Liver (tissue), 9 donors: Measurements from ENCODE around the gene C1orf50. TPM values are rescaled to one million over a fixed set of nuclear protein-coding genes. Genes with fewer than 3 reads are reported as not detected.
A peak's percentile ranks its signal among the peaks of the same experiment; 100 is the strongest.

Experiments
- DNase-seq: peaks from one replicate; pipeline ENCODE4 v3.0.0-alpha.2; 2017; ENCODE audit warnings: low spot score
- H3K27ac ChIP-seq, 2 donors: one replicate each; pipeline ENCODE4 v1.7.0; 2013; ENCODE audit warnings: inconsistent platforms in 2 of 2, low read length in 2 of 2, control low read depth in 1 of 2, low read depth in 1 of 2, mild to moderate bottlenecking in 1 of 2
- H3K27me3 ChIP-seq, 4 donors: one replicate each; pipeline versions ENCODE4 v1.6.1 to v1.7.0; 2013; ENCODE audit warnings: low read length in 3 of 4, inconsistent platforms in 1 of 4, mild to moderate bottlenecking in 1 of 4, moderate library complexity in 1 of 4; ENCODE audit not compliant: control insufficient read depth in 4 of 4, insufficient read depth in 4 of 4
- H3K36me3 ChIP-seq, 4 donors: one replicate each; pipeline versions ENCODE4 v1.6.1 to v1.7.0; 2013; ENCODE audit warnings: low read length in 3 of 4, mild to moderate bottlenecking in 3 of 4, low read depth in 1 of 4, moderate library complexity in 1 of 4; ENCODE audit not compliant: control insufficient read depth in 4 of 4, insufficient read depth in 3 of 4
- H3K4me1 ChIP-seq, 4 donors: one replicate each; pipeline versions ENCODE4 v1.6.1 to v1.7.0; 2013; ENCODE audit warnings: low read length in 3 of 4, mild to moderate bottlenecking in 3 of 4, moderate library complexity in 1 of 4; ENCODE audit not compliant: control insufficient read depth in 4 of 4, insufficient read depth in 4 of 4
- H3K4me3 ChIP-seq, 3 donors: one replicate each; pipeline versions ENCODE4 v1.6.1 to v1.7.0; 2013; ENCODE audit warnings: low read length in 3 of 3, control low read depth in 1 of 3, low read depth in 1 of 3, mild to moderate bottlenecking in 1 of 3
- H3K9ac ChIP-seq, 2 donors: one replicate each; pipeline ENCODE4 v1.7.0; 2013; ENCODE audit warnings: low read length in 2 of 2, mild to moderate bottlenecking in 2 of 2, moderate library complexity in 2 of 2, control low read depth in 1 of 2, low read depth in 1 of 2
- H3K9me3 ChIP-seq, 4 donors: one replicate each; pipeline versions ENCODE4 v1.6.1 to v1.7.0; 2013; ENCODE audit warnings: low read length in 3 of 4; ENCODE audit not compliant: control insufficient read depth in 4 of 4
- FOXA1 ChIP-seq: IDR thresholded peaks from 2 replicates; pipeline ENCODE4 v1.6.1; 2016; ENCODE audit warnings: antibody characterized with exemption
- GABPA ChIP-seq, 2 donors: IDR thresholded peaks in 1 of 2; conservative IDR thresholded peaks in 1 of 2; 2 replicates each; pipeline ENCODE4 v1.6.1; 2016; ENCODE audit warnings: antibody characterized with exemption in 2 of 2, mild to moderate bottlenecking in 1 of 2, moderate library complexity in 1 of 2
- HNF4A ChIP-seq, 2 donors: conservative IDR thresholded peaks; 2 replicates each; pipeline ENCODE4 v1.6.1; 2016; ENCODE audit warnings: antibody characterized with exemption in 2 of 2, mild to moderate bottlenecking in 2 of 2
- HNF4G ChIP-seq: IDR thresholded peaks from 2 replicates; pipeline ENCODE4 v1.6.1; 2016; ENCODE audit warnings: antibody characterized with exemption
- JUND ChIP-seq, 2 donors: IDR thresholded peaks; 2 replicates each; pipeline ENCODE4 v1.6.1; 2016; ENCODE audit warnings: antibody characterized with exemption in 2 of 2
- RAD21 ChIP-seq, 2 donors: IDR thresholded peaks; 2 replicates each; pipeline ENCODE4 v1.6.1; 2016; ENCODE audit warnings: antibody characterized with exemption in 2 of 2, mild to moderate bottlenecking in 2 of 2
- RXRA ChIP-seq, 2 donors: IDR thresholded peaks; 2 replicates each; pipeline ENCODE4 v1.6.1; 2017 to 2018; ENCODE audit warnings: antibody characterized with exemption in 2 of 2, mild to moderate bottlenecking in 1 of 2
- SP1 ChIP-seq: IDR thresholded peaks from 2 replicates; pipeline ENCODE4 v1.6.1; 2018; ENCODE audit warnings: antibody characterized with exemption, mild to moderate bottlenecking
- YY1 ChIP-seq: IDR thresholded peaks from 2 replicates; pipeline ENCODE4 v1.6.1; 2016; ENCODE audit warnings: antibody characterized with exemption, mild to moderate bottlenecking
- WGBS: extraction: QIAGEN DNeasy Blood & Tissue Kit; methylation state at CpG from one replicate; pipeline ENCODE4 v1.1.7; 2013; 5-methylcytosine and 5-hydroxymethylcytosine counted together
- polyA plus RNA-seq, 2 donors: library from polyadenylated mRNA; stranded (reverse) in 1 of 2; unstranded in 1 of 2; fragments of 200-250 nt in 1 of 2; fragments of >200 nt in 1 of 2; fragmentation: Nextera tagmentation in 1 of 2; extraction: Ambion mirVana in 1 of 2; gene quantifications; one replicate each; pipeline versions ENCODE4 v1.2.1 to v1.2.3, GENCODE V29; 2013 to 2015
- total RNA-seq, 2 donors: library from RNA; depleted of rRNA; stranded (reverse); fragments of >200 nt; gene quantifications; one replicate each; pipeline ENCODE4 v1.2.3, GENCODE V29; 2014
- TF ChIP-seq, protein P1 (sequence below): IDR thresholded peaks from 2 replicates; pipeline ENCODE4 v1.6.1; 2016; ENCODE audit warnings: antibody characterized with exemption
- TF ChIP-seq, protein P2 (sequence below): IDR thresholded peaks from 2 replicates; pipeline ENCODE4 v1.6.1; 2016; ENCODE audit warnings: antibody characterized with exemption
- TF ChIP-seq, protein P3 (sequence below): fragments of 150-350 bp; IDR thresholded peaks from 2 replicates; pipeline ENCODE4 v1.5.1; 2017; ENCODE audit warnings: improper control_type of control experiment, low read depth, low read length; ENCODE audit not compliant: missing input control
- TF ChIP-seq, protein P4 (sequence below): IDR thresholded peaks from 2 replicates; pipeline ENCODE4 v1.6.1; 2016; ENCODE audit warnings: antibody characterized with exemption
- donor health status: healthy.
- donor health status: healthy.
- donor health status: healthy.
- donor health status: healthy.
- donor health status: healthy.

C1orf50 gene
- total and polyA plus RNA-seq, 4 donors, result 2.6 to 5.8 (median 3.5) TPM

DNA sequence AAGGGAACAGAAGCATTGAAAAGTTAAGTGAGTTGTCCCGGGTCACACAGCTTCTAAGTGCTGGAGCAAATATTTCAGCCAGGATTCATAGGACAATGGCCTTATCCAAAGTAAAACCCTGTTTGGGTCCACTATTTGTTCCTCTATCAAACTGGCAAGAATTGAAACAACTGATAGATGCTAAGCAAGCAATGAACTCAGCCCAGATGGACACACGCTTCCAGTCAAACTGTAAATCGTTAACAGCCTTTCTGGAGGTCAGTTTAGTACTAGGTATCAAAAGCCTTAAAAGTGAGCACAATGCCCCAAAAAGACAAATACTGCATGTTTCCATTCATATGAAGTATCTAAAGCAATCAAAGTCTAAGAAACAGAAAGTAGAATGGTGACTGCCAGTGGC, 50.9 kb downstream of the C1orf50 start (continued):
- TF ChIP-seq, protein P1, sequence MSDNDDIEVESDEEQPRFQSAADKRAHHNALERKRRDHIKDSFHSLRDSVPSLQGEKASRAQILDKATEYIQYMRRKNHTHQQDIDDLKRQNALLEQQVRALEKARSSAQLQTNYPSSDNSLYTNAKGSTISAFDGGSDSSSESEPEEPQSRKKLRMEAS, result peak; percentile 28
- TF ChIP-seq FOXA1 (peak; percentile 61), YY1 (peak; percentile 88), HNF4G (peak; percentile 28), SP1 (peak; percentile 96), GABPA (IDR thresholded peaks at IDR 0.05 in 1 of 2, conservative IDR thresholded peaks at IDR 0.05 in 1 of 2) (no peak)

DNA sequence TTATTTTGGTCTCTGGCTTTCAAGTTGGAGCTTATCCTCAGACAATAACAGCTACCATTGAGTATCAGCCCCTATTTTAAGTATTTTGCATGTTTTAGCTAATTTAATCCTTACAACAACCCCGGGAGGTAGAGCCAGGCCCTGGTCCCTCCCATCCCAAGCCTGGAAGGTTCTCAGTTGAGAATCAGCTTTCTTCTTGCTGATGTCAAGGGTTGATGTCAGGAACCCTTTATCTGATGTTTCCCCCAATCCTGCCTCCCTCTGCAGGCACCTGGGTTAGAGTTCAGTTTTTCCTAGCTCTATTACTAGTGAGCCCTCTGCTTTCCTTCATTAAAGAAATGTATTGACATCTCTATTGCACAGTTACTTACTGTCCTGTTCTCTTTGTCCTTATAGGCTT, 53.8 kb downstream of the C1orf50 start:
- Histone ChIP-seq H3K9me3 (no peaks in the 10 kb centered on the region), H3K27ac (peak overlapping the region in 1 of 2 donors; percentile 46), H3K27me3 (no peaks in the 10 kb centered on the region), H3K9ac (no peak overlapping the region), H3K4me1 (peaks cover 10 to 50% (median 38%) of the 10 kb centered on the region in 4 donors), H3K36me3 (no peaks in the 10 kb centered on the region), H3K4me3 (no peak overlapping the region)
- TF ChIP-seq GABPA (IDR thresholded peaks at IDR 0.05 in 1 of 2, conservative IDR thresholded peaks at IDR 0.05 in 1 of 2) (no peak), SP1 (no peak)
- TF ChIP-seq, protein P2, sequence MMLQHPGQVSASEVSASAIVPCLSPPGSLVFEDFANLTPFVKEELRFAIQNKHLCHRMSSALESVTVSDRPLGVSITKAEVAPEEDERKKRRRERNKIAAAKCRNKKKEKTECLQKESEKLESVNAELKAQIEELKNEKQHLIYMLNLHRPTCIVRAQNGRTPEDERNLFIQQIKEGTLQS, result no peak
- 68% methylated on average over 1 of the region's 1 CpG for WGBS
- DNase-seq, result no peak

DNA sequence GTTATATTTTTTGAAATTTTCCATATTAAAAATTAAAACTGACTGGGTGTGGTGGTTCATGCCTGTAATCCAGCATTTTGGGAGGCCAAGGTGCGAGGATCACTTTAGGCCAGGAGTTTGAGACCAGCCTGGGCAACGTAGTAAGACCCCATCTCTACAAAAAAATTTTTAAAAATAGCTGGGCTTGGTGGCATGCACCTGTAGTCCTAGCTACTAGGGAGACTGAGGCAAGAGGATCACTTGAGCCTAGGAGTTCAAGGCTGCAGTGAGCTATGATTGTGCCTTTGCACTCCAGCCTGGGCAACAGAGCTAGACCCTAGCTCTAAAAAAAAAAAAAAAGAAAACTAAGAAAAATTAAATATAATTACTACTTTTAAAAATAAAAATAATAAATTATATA, 54.6 kb downstream of the C1orf50 start:
- Histone ChIP-seq H3K9ac (no peak overlapping the region), H3K27ac (no peak overlapping the region), H3K4me1 (peaks cover 7 to 45% (median 32%) of the 10 kb centered on the region in 4 donors), H3K4me3 (no peak overlapping the region), H3K36me3 (peaks cover 0 to 1% (median 0%) of the 10 kb centered on the region in 4 donors), H3K27me3 (no peaks in the 10 kb centered on the region), H3K9me3 (no peaks in the 10 kb centered on the region)
- WGBS, result 98% methylated on average over 2 of the region's 2 CpGs
- DNase-seq, result no peak
- no peak for TF ChIP-seq HNF4A (conservative IDR thresholded peaks at IDR 0.05)
- TF ChIP-seq RAD21 (IDR thresholded peaks at IDR 0.05), result no peak
- TF ChIP-seq, protein P2, result no peak
- TF ChIP-seq RXRA (IDR thresholded peaks at IDR 0.05), result no peak
- TF ChIP-seq, protein P3, sequence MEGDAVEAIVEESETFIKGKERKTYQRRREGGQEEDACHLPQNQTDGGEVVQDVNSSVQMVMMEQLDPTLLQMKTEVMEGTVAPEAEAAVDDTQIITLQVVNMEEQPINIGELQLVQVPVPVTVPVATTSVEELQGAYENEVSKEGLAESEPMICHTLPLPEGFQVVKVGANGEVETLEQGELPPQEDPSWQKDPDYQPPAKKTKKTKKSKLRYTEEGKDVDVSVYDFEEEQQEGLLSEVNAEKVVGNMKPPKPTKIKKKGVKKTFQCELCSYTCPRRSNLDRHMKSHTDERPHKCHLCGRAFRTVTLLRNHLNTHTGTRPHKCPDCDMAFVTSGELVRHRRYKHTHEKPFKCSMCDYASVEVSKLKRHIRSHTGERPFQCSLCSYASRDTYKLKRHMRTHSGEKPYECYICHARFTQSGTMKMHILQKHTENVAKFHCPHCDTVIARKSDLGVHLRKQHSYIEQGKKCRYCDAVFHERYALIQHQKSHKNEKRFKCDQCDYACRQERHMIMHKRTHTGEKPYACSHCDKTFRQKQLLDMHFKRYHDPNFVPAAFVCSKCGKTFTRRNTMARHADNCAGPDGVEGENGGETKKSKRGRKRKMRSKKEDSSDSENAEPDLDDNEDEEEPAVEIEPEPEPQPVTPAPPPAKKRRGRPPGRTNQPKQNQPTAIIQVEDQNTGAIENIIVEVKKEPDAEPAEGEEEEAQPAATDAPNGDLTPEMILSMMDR, result no peak
- TF ChIP-seq FOXA1, result no peak
- TF ChIP-seq, protein P1, result no peak
- TF ChIP-seq, protein P4, sequence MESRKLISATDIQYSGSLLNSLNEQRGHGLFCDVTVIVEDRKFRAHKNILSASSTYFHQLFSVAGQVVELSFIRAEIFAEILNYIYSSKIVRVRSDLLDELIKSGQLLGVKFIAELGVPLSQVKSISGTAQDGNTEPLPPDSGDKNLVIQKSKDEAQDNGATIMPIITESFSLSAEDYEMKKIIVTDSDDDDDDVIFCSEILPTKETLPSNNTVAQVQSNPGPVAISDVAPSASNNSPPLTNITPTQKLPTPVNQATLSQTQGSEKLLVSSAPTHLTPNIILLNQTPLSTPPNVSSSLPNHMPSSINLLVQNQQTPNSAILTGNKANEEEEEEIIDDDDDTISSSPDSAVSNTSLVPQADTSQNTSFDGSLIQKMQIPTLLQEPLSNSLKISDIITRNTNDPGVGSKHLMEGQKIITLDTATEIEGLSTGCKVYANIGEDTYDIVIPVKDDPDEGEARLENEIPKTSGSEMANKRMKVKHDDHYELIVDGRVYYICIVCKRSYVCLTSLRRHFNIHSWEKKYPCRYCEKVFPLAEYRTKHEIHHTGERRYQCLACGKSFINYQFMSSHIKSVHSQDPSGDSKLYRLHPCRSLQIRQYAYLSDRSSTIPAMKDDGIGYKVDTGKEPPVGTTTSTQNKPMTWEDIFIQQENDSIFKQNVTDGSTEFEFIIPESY, result no peak
- no peak for TF ChIP-seq HNF4G
- no peak for TF ChIP-seq GABPA (IDR thresholded peaks at IDR 0.05 in 1 of 2, conservative IDR thresholded peaks at IDR 0.05 in 1 of 2)
- TF ChIP-seq JUND (IDR thresholded peaks at IDR 0.05), result no peak
- no peak for TF ChIP-seq SP1
